CD4-positive, alpha-beta T cell (primary cell): ENCODE data around the gene NPNT. TPM values are rescaled to one million over a fixed set of nuclear protein-coding genes. Genes with fewer than 3 reads are reported as not detected.

Experiments
- ATAC-seq: fragments of 200-7000 bp; cut with Tn5 transposase; one replicate; pipeline ENCODE4 v1.10.0; 2022; ENCODE audit warnings: mild to moderate bottlenecking; ENCODE audit not compliant: poor library complexity
- CTCF ChIA-PET: fragments of 350-600 bp; sonication (Branson Sonifier 250); formaldehyde crosslinking; loops from one replicate; lab custom pipeline; 2021; ENCODE audit warnings: antibody characterized with exemption, inconsistent platforms; lab: Charles Lee
- POLR2A ChIA-PET: fragments of 350-600 bp; sonication (Branson Sonifier 250); formaldehyde crosslinking; loops from one replicate; lab custom pipeline; 2021; ENCODE audit warnings: antibody characterized with exemption, inconsistent platforms; lab: Charles Lee
- DNase-seq, 14 experiments: peaks; one replicate each; pipeline ENCODE4 v3.0.0-alpha.2; 2013 to 2020; ENCODE audit warnings: mixed read lengths in 2 of 14
- H3K27ac ChIP-seq, 2 donors: one replicate each; pipeline versions ENCODE4 v1.5.1 to v1.7.0; 2013; ENCODE audit warnings: low read length in 2 of 2, low read depth in 1 of 2, mild to moderate bottlenecking in 1 of 2
- H3K27me3 ChIP-seq, 2 experiments: 1 replicate in 1 of 2; 2 replicates in 1 of 2; pipeline versions ENCODE4 v1.6.1 to v1.7.0; 2013; ENCODE audit warnings: low read length in 2 of 2, control low read depth in 1 of 2, mild to moderate bottlenecking in 1 of 2, moderate library complexity in 1 of 2; ENCODE audit not compliant: insufficient read depth in 2 of 2, control insufficient read depth in 1 of 2
- H3K36me3 ChIP-seq: one replicate; pipeline ENCODE4 v1.6.1; 2013; ENCODE audit warnings: low read length, control low read depth; ENCODE audit not compliant: insufficient read depth
- H3K4me1 ChIP-seq: one replicate; pipeline ENCODE4 v1.6.1; 2013; ENCODE audit warnings: low read length, control low read depth; ENCODE audit not compliant: insufficient read depth
- H3K4me3 ChIP-seq: one replicate; pipeline ENCODE4 v1.5.1; 2013; ENCODE audit warnings: mild to moderate bottlenecking, low read length, moderate library complexity
- H3K9me3 ChIP-seq, 2 experiments: 1 replicate in 1 of 2; 2 replicates in 1 of 2; pipeline versions ENCODE4 v1.6.1 to v1.7.0; 2013; ENCODE audit warnings: low read length in 2 of 2, mild to moderate bottlenecking in 2 of 2, control low read depth in 1 of 2, moderate library complexity in 1 of 2; ENCODE audit not compliant: control insufficient read depth in 1 of 2, insufficient read depth in 1 of 2
- H3K27ac Mint-ChIP-seq: one replicate; pipeline ENCODE4 v1.8.0; 2020; ENCODE audit warnings: mixed read lengths
- H3K27me3 Mint-ChIP-seq: one replicate; pipeline ENCODE4 v1.8.0; 2021; ENCODE audit warnings: mixed read lengths
- H3K36me3 Mint-ChIP-seq: one replicate; pipeline ENCODE4 v1.8.0; 2021; ENCODE audit warnings: low read depth, mixed read lengths
- H3K4me1 Mint-ChIP-seq: one replicate; pipeline ENCODE4 v1.8.0; 2021; ENCODE audit warnings: low read depth, mixed read lengths
- H3K4me3 Mint-ChIP-seq: one replicate; pipeline ENCODE4 v1.8.0; 2020; ENCODE audit warnings: mild to moderate bottlenecking, mixed read lengths
- H3K9me3 Mint-ChIP-seq: one replicate; pipeline ENCODE4 v1.8.0; 2020; ENCODE audit warnings: mixed read lengths
- intact Hi-C, 2 experiments: fragments of 100-400 bp; cut with DNase I in 1 of 2; cut with micrococcal nuclease in 1 of 2; formaldehyde crosslinking; loops; one replicate each; pipeline versions ENCODE4 v1.15.1 to v1.9.0; 2023 to 2025; cut with DNase I, micrococcal nuclease
- total RNA-seq, 174 experiments: library from RNA in 2 of 174; stranded (reverse) in 2 of 174; gene quantifications; one replicate each; pipeline ENCODE4 v1.2.3 and lab custom pipeline; 2021 to 2026
- TF ChIP-seq, protein P1 (sequence below): fragments of 200-600 bp; IDR thresholded peaks from one replicate; pipeline ENCODE4 v1.8.0; 2022; ENCODE audit warnings: antibody characterized with exemption, mild to moderate bottlenecking

The NPNT gene
- total RNA-seq, 2 experiments from 2014 or later = not detected

DNA sequence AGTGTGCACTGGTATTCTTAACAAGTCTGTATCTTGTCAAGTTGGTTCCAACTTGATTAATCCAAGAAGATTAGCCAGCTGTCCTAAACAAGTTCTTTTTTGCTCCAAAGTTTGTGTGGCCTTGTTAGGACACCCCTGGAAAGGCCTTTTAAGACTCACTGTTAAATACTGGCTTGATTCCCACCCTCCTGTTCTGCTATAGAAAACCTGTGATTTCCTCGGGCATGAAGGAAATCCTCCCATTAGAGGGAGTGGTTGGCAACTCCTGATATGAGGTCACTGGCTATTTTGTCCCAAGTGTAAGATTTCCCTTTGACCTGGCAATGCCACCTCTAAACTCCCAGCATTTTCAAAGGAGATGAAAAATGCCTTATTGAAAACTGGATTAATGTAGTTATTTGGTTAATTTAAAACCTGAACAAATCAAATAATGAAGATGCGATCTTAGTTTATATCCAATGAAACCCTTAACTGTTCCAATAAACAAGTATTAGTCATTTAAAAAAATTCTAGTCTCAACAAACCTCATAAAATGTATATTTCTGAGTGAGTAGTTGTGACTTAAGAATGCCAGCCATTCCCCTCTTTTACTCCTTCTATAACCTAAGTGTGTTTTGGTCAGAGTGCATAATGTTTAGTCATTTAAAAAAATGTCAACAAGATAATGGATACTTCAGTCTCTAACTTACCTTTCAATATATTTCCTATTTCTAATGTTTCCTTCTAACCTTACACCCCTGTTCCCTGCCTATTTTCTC, 94.4 kb downstream of the NPNT start:
- H3K4me1 Mint-ChIP-seq = no peaks in the 10 kb centered on the region
- Histone ChIP-seq H3K4me3 (no peak overlapping the region), H3K9me3 (peaks cover 0 to 1% of the 10 kb centered on the region in 2 experiments), H3K27ac (no peak overlapping the region), H3K36me3 (no peaks in the 10 kb centered on the region), H3K27me3 (no peaks in the 10 kb centered on the region), H3K4me1 (no peaks in the 10 kb centered on the region)
- TF ChIP-seq, protein P1, sequence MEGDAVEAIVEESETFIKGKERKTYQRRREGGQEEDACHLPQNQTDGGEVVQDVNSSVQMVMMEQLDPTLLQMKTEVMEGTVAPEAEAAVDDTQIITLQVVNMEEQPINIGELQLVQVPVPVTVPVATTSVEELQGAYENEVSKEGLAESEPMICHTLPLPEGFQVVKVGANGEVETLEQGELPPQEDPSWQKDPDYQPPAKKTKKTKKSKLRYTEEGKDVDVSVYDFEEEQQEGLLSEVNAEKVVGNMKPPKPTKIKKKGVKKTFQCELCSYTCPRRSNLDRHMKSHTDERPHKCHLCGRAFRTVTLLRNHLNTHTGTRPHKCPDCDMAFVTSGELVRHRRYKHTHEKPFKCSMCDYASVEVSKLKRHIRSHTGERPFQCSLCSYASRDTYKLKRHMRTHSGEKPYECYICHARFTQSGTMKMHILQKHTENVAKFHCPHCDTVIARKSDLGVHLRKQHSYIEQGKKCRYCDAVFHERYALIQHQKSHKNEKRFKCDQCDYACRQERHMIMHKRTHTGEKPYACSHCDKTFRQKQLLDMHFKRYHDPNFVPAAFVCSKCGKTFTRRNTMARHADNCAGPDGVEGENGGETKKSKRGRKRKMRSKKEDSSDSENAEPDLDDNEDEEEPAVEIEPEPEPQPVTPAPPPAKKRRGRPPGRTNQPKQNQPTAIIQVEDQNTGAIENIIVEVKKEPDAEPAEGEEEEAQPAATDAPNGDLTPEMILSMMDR = no peak
- H3K9me3 Mint-ChIP-seq = peaks cover 6% of the 10 kb centered on the region
- DNase-seq (no peak), ATAC-seq (no peak)
- CTCF ChIA-PET = no interaction called here
- POLR2A ChIA-PET = no interaction called here
- H3K27ac Mint-ChIP-seq = no peak overlapping the region
- intact Hi-C loops = no loop called here
- no peak overlapping the region for H3K4me3 Mint-ChIP-seq
- no peaks in the 10 kb centered on the region for H3K27me3 Mint-ChIP-seq
- no peaks in the 10 kb centered on the region for H3K36me3 Mint-ChIP-seq

DNA sequence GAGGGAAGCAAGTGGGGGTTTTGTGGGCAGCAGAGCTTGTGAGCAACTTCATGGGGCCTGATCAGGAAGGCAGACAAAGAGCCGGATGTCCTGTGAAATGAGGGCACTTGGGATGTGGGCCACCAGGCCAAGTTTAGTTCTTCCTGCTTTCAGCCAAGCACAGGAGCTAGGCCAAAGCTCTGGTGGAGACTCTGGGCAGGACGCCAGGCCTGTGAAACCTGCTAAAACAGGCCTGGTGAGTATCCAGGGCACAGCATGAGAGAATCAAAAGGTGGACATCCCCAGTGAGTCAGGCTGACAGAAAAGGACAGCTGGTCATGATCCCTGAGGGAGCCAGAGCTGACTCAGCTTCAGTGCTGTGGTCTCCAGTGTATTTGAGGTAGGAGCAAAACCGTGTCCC, 95.7 kb downstream of the NPNT start:
- H3K27me3 Mint-ChIP-seq = no peaks in the 10 kb centered on the region
- POLR2A ChIA-PET = no interaction called here
- TF ChIP-seq, protein P1 = no peak

DNA sequence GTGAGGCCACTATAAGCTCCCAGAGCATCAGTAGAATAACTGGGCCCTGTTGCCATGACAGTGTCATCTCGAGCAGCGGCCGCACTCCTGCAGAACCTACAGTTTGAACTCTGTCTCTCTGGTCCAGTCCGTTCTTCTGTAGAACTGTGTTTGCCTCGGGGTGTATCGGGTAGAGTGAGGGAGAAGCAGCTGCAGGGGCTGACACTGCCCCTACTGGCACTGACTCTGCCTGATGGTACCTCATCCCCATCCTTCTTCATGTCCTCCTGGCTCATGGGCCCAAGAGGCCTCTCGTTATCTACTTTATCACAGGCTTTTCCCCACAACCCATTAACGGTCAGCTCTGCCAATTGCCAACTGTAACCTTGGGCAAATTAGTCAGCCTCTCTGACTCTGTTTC, 96.5 kb downstream of the NPNT start:
- no peaks in the 10 kb centered on the region for H3K36me3 ChIP-seq
- no peaks in the 10 kb centered on the region for H3K27me3 Mint-ChIP-seq
- no peak for ATAC-seq
- H3K27ac ChIP-seq = no peak overlapping the region
- no peaks in the 10 kb centered on the region for H3K4me1 Mint-ChIP-seq
- no peaks in the 10 kb centered on the region for H3K4me1 ChIP-seq
- peaks cover 6% of the 10 kb centered on the region for H3K9me3 Mint-ChIP-seq
- H3K27me3 ChIP-seq = no peaks in the 10 kb centered on the region
- H3K27ac Mint-ChIP-seq = no peak overlapping the region
- no peak for DNase-seq
- POLR2A ChIA-PET = no interaction called here
- CTCF ChIA-PET = no interaction called here
- H3K9me3 ChIP-seq = no peaks in the 10 kb centered on the region
- no peaks in the 10 kb centered on the region for H3K36me3 Mint-ChIP-seq
- no peak overlapping the region for H3K4me3 ChIP-seq
- no peak overlapping the region for H3K4me3 Mint-ChIP-seq
- intact Hi-C loops = no loop called here
- TF ChIP-seq, protein P1 = no peak

More for the DNA sequence above, 95.7 kb downstream of the NPNT start:
- DNase-seq = no peak
- Mint-ChIP-seq H3K36me3 (no peaks in the 10 kb centered on the region), H3K4me3 (no peak overlapping the region), H3K4me1 (no peaks in the 10 kb centered on the region), H3K27ac (no peak overlapping the region), H3K9me3 (peaks cover 6% of the 10 kb centered on the region)
- ATAC-seq = no peak
- Histone ChIP-seq H3K27me3 (no peaks in the 10 kb centered on the region), H3K36me3 (no peaks in the 10 kb centered on the region), H3K9me3 (no peaks in the 10 kb centered on the region), H3K27ac (no peak overlapping the region), H3K4me3 (no peak overlapping the region), H3K4me1 (no peaks in the 10 kb centered on the region)
- CTCF ChIA-PET = no interaction called here
- intact Hi-C loops = no loop called here
